GM19463 (cell line): ENCODE measurements around the gene PLEKHN1.
"Not testable (repeated sequence)": the region's sequence is repeated elsewhere in the genome, so short reads cannot be mapped to it uniquely, and the experiment has no call there.

ENCODE experiments used
- ATAC-seq: cut with Tn5 transposase; IDR thresholded peaks from one replicate; pipeline ENCODE4 v1.9.1; 2021; ENCODE audit warnings: mild to moderate bottlenecking, moderate library complexity; ENCODE audit not compliant: unreplicated experiment

PLEKHN1 gene

GRCh38 chr1:991275-991674 is 25.0 kb downstream of the PLEKHN1 start:
- ATAC-seq, result not testable (repeated sequence)

- ATAC-seq, result no peak
These were observed 25.6 kb downstream of the PLEKHN1 start for GRCh38 chr1:991895-992294.

GRCh38 chr1:992362-992761 is 26.1 kb downstream of the PLEKHN1 start:
- no peak for ATAC-seq

- no peak for ATAC-seq
These were observed 27.2 kb downstream of the PLEKHN1 start for GRCh38 chr1:993379-993995.

- ATAC-seq, result not testable (repeated sequence)
These were observed 28.3 kb downstream of the PLEKHN1 start for GRCh38 chr1:994546-994945.

GRCh38 chr1:995665-996633 is 29.7 kb downstream of the PLEKHN1 start:
- no peak for ATAC-seq

GRCh38 chr1:996851-997712 is 30.8 kb downstream of the PLEKHN1 start:
- ATAC-seq, result no peak

- ATAC-seq, result no peak
These were observed 31.4 kb downstream of the PLEKHN1 start for GRCh38 chr1:997713-997992.

GRCh38 chr1:997993-998744 is 31.9 kb downstream of the PLEKHN1 start:
- ATAC-seq, result no peak

- no peak for ATAC-seq
These were observed 32.4 kb downstream of the PLEKHN1 start for GRCh38 chr1:998745-998994.

- ATAC-seq, result no peak
These were observed 32.9 kb downstream of the PLEKHN1 start for GRCh38 chr1:998995-999724.

- no peak for ATAC-seq
These were observed 33.6 kb downstream of the PLEKHN1 start, which contains the start of gene HES4 for GRCh38 chr1:999725-1000356. HES4 (minus strand) TSS chr1:1000097; CDS start chr1:999973, 124 bp downstream.

GRCh38 chr1:1000357-1001056 is 34.2 kb downstream of the PLEKHN1 start:
- no peak for ATAC-seq

- no peak for ATAC-seq
These were observed 34.9 kb downstream of the PLEKHN1 start for GRCh38 chr1:1001057-1001783.

GRCh38 chr1:1003618-1004419 is 37.5 kb downstream of the PLEKHN1 start:
- ATAC-seq, result no peak

GRCh38 chr1:1004420-1004779 is 38.1 kb downstream of the PLEKHN1 start:
- ATAC-seq, result no peak

- ATAC-seq, result no peak
These were observed 38.8 kb downstream of the PLEKHN1 start for GRCh38 chr1:1004780-1005697.
